ENCODE results near the gene ALG14.

DNA sequence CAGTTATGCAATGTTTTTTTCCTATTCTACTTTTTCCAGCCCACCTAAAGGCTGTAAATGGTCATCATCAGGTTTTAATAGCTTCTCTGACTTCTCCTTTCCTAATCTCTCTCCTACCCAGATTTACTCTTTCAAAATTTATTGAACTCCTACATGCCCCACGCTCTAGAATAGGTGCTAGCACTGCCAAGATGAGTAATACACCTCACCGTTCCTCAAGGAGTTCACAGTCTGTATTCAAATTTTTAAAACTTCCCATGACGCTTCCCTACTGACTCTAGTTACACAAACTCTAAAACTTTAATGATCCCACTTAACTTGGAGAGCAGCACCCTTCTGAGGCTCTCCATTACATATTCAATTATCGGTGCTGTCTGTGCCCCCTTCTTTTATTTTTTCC lies 51.6 kb downstream of the ALG14 start:
- TF ChIP-seq SMC3 (IDR thresholded peaks at IDR 0.05; ENCODE audit: low read depth, low read length) (no peak), NFIC (IDR thresholded peaks at IDR 0.05; ENCODE audit: borderline replicate concordance) (no peak)
- TF ChIP-seq, protein P1, sequence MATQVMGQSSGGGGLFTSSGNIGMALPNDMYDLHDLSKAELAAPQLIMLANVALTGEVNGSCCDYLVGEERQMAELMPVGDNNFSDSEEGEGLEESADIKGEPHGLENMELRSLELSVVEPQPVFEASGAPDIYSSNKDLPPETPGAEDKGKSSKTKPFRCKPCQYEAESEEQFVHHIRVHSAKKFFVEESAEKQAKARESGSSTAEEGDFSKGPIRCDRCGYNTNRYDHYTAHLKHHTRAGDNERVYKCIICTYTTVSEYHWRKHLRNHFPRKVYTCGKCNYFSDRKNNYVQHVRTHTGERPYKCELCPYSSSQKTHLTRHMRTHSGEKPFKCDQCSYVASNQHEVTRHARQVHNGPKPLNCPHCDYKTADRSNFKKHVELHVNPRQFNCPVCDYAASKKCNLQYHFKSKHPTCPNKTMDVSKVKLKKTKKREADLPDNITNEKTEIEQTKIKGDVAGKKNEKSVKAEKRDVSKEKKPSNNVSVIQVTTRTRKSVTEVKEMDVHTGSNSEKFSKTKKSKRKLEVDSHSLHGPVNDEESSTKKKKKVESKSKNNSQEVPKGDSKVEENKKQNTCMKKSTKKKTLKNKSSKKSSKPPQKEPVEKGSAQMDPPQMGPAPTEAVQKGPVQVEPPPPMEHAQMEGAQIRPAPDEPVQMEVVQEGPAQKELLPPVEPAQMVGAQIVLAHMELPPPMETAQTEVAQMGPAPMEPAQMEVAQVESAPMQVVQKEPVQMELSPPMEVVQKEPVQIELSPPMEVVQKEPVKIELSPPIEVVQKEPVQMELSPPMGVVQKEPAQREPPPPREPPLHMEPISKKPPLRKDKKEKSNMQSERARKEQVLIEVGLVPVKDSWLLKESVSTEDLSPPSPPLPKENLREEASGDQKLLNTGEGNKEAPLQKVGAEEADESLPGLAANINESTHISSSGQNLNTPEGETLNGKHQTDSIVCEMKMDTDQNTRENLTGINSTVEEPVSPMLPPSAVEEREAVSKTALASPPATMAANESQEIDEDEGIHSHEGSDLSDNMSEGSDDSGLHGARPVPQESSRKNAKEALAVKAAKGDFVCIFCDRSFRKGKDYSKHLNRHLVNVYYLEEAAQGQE (IDR thresholded peaks at IDR 0.05; ENCODE audit: low read depth, low read length): no peak
- TF ChIP-seq, protein P2, sequence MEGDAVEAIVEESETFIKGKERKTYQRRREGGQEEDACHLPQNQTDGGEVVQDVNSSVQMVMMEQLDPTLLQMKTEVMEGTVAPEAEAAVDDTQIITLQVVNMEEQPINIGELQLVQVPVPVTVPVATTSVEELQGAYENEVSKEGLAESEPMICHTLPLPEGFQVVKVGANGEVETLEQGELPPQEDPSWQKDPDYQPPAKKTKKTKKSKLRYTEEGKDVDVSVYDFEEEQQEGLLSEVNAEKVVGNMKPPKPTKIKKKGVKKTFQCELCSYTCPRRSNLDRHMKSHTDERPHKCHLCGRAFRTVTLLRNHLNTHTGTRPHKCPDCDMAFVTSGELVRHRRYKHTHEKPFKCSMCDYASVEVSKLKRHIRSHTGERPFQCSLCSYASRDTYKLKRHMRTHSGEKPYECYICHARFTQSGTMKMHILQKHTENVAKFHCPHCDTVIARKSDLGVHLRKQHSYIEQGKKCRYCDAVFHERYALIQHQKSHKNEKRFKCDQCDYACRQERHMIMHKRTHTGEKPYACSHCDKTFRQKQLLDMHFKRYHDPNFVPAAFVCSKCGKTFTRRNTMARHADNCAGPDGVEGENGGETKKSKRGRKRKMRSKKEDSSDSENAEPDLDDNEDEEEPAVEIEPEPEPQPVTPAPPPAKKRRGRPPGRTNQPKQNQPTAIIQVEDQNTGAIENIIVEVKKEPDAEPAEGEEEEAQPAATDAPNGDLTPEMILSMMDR (IDR thresholded peaks at IDR 0.05): no peak
- TF ChIP-seq, protein P3, sequence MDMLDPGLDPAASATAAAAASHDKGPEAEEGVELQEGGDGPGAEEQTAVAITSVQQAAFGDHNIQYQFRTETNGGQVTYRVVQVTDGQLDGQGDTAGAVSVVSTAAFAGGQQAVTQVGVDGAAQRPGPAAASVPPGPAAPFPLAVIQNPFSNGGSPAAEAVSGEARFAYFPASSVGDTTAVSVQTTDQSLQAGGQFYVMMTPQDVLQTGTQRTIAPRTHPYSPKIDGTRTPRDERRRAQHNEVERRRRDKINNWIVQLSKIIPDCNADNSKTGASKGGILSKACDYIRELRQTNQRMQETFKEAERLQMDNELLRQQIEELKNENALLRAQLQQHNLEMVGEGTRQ (IDR thresholded peaks at IDR 0.05; ENCODE audit: borderline replicate concordance, low read depth, low read length): no peak

All from SK-N-SH (cell line).